Endothelial cell of umbilical vein (primary cell): Measurements from ENCODE around the gene FSTL4. TPM values are rescaled to one million over a fixed set of nuclear protein-coding genes. Genes with fewer than 3 reads are reported as not detected.

Experiments used
- BruUV-seq: library from RNA; stranded (reverse); fragments of 400-500 nt; replicated peaks from 2 replicates; lab custom pipeline; 2021; lab: Mats Ljungman, UMichigan
- CTCF ChIA-PET: fragments of 300-600, 350-600 bp; sonication (Branson Sonifier 250); formaldehyde crosslinking; loops from one replicate; lab custom pipeline; 2021; ENCODE audit warnings: antibody characterized with exemption, inconsistent platforms; lab: Charles Lee
- POLR2A ChIA-PET: fragments of 300-600, 350-600 bp; sonication (Branson Sonifier 250); formaldehyde crosslinking; loops from one replicate; lab custom pipeline; 2021; ENCODE audit warnings: antibody characterized with exemption, inconsistent platforms; lab: Charles Lee
- DNase-seq: peaks from one replicate; pipeline ENCODE4 v3.0.0-alpha.2; 2011; ENCODE audit warnings: low read depth, low spot score
- FAIRE-seq: peaks from 2 replicates; lab custom pipeline; 2011; peaks lifted over from hg19 to GRCh38; lab: Jason Lieb, UNC
- H2AFZ ChIP-seq: 2 replicates; pipeline ENCODE4 v1.6.0; 2012; ENCODE audit warnings: low read depth, low read length, control low read depth, inconsistent platforms
- H3K27ac ChIP-seq: 2 replicates; pipeline ENCODE4 v1.5.1; 2011; ENCODE audit warnings: low read depth, mild to moderate bottlenecking, control low read depth, low read length, moderate library complexity; ENCODE audit not compliant: insufficient read depth
- H3K27me3 ChIP-seq, 2 experiments: 2 replicates each; pipeline versions ENCODE4 v1.6.0 to v1.6.1; 2011; ENCODE audit warnings: low read length in 2 of 2, mixed read lengths in 1 of 2; ENCODE audit not compliant: control insufficient read depth in 2 of 2, insufficient read depth in 2 of 2
- H3K36me3 ChIP-seq, 2 experiments: 2 replicates in 1 of 2; 3 replicates in 1 of 2; pipeline ENCODE4 v1.5.1; 2011; ENCODE audit warnings: low read length in 2 of 2, mild to moderate bottlenecking in 1 of 2, moderate library complexity in 1 of 2; ENCODE audit not compliant: control insufficient read depth in 2 of 2, insufficient read depth in 2 of 2; ENCODE audit errors: extremely low read depth in 1 of 2
- H3K4me1 ChIP-seq: 3 replicates; pipeline ENCODE4 v1.5.1; 2011; ENCODE audit warnings: mild to moderate bottlenecking, low read length; ENCODE audit not compliant: control insufficient read depth, insufficient read depth; ENCODE audit errors: extremely low read depth
- H3K4me2 ChIP-seq: 2 replicates; pipeline ENCODE4 v1.6.1; 2011; ENCODE audit warnings: low read length, control low read depth, mixed read lengths; ENCODE audit not compliant: insufficient read depth
- H3K4me3 ChIP-seq, 3 experiments: fragments of 200-600 bp in 1 of 3; sonication (generic), shearing (Covaris generic) in 1 of 3; replicated peaks in 1 of 3; 2 replicates each; pipeline ENCODE4 v1.5.1; 2011 to 2016; ENCODE audit warnings: control low read depth in 3 of 3, low read length in 3 of 3, mild to moderate bottlenecking in 2 of 3, inconsistent platforms in 1 of 3, low read depth in 1 of 3, moderate library complexity in 1 of 3; ENCODE audit not compliant: insufficient read depth in 1 of 3
- H3K79me2 ChIP-seq: 2 replicates; pipeline ENCODE4 v1.6.0; 2012; ENCODE audit warnings: low read length, inconsistent platforms; ENCODE audit not compliant: control insufficient read depth, insufficient read depth
- H3K9ac ChIP-seq: replicated peaks from 2 replicates; pipeline ENCODE3; 2011; ENCODE audit warnings: low read length, control low read depth; ENCODE audit not compliant: insufficient read depth; ENCODE audit errors: extremely low read depth
- H3K9me1 ChIP-seq: replicated peaks from 3 replicates; pipeline ENCODE4 v1.6.0; 2011; ENCODE audit warnings: mild to moderate bottlenecking, low read length; ENCODE audit not compliant: control insufficient read depth, insufficient read depth; ENCODE audit errors: extremely low read depth
- H3K9me3 ChIP-seq: replicated peaks from 2 replicates; pipeline ENCODE4 v1.5.1; 2012; ENCODE audit warnings: low read length, inconsistent platforms; ENCODE audit not compliant: control insufficient read depth, insufficient read depth
- H4K20me1 ChIP-seq: replicated peaks from 2 replicates; pipeline ENCODE3; 2011; ENCODE audit warnings: mild to moderate bottlenecking, low read length; ENCODE audit not compliant: control insufficient read depth, insufficient read depth; ENCODE audit errors: extremely low read depth
- EZH2 ChIP-seq: IDR thresholded peaks from 2 replicates; pipeline ENCODE4 v1.6.1; 2012; ENCODE audit warnings: borderline replicate concordance, low read depth, mild to moderate bottlenecking, moderate library complexity, low read length, inconsistent platforms; ENCODE audit not compliant: severe bottlenecking
- FOS ChIP-seq: IDR thresholded peaks from 2 replicates; pipeline ENCODE4 v1.6.1; 2011; ENCODE audit warnings: mild to moderate bottlenecking, low read length, moderate library complexity, borderline replicate concordance; ENCODE audit not compliant: insufficient read depth
- GATA2 ChIP-seq: IDR thresholded peaks from 2 replicates; pipeline ENCODE4 v1.7.0; 2011; ENCODE audit warnings: low read depth, mild to moderate bottlenecking, moderate library complexity, mixed read lengths, low read length; ENCODE audit not compliant: insufficient read length, insufficient read depth
- JUN ChIP-seq: IDR thresholded peaks from 2 replicates; pipeline ENCODE4 v1.6.1; 2011; ENCODE audit warnings: borderline replicate concordance, low read depth; ENCODE audit not compliant: insufficient read length, insufficient read depth
- POLR2A ChIP-seq: IDR thresholded peaks from 2 replicates; pipeline ENCODE4 v1.6.1; 2012; ENCODE audit warnings: low read depth, mild to moderate bottlenecking, control low read depth, low read length
- POLR2AphosphoS5 ChIP-seq: IDR thresholded peaks from 2 replicates; pipeline ENCODE4 v1.6.1; 2012; ENCODE audit warnings: low read depth, mild to moderate bottlenecking, control low read depth, low read length, moderate library complexity; ENCODE audit not compliant: insufficient read depth
- dilution Hi-C: fragments of 300-500 bp; cut with MboI; formaldehyde crosslinking; loops from one replicate; pipeline ENCODE4 v1.15.0; 2019; ENCODE audit warnings: low sequenced_read_pairs; ENCODE audit not compliant: extremely low pct_ligation_motif_present
- intact Hi-C: fragments of 100-400 bp; cut with micrococcal nuclease; formaldehyde crosslinking; loops from one replicate; pipeline ENCODE4 v1.10.0; 2022
- polyA plus RNA-seq, 4 experiments: library from polyadenylated mRNA; depleted of rRNA in 3 of 4; stranded (reverse) in 3 of 4; unstranded in 1 of 4; fragments of >200 nt; gene quantifications; 2 replicates each; pipeline versions ENCODE4 v1.2.1 to v1.2.3, GENCODE V29; 2011 to 2012; ENCODE audit warnings: missing spikeins in 1 of 4
- total RNA-seq: library from RNA; stranded (reverse); gene quantifications from 2 replicates; pipeline ENCODE4 v1.2.3, GENCODE V29; 2021
- TF ChIP-seq, protein P1 (sequence below): IDR thresholded peaks from 2 replicates; pipeline ENCODE4 v1.6.1; 2011; ENCODE audit not compliant: insufficient read depth, insufficient read length
- TF ChIP-seq, protein P2 (sequence below), 2 donors: IDR thresholded peaks; 1 replicate in 1 of 2; 2 replicates in 1 of 2; pipeline ENCODE4 v1.5.1; 2011; ENCODE audit warnings: low read length in 2 of 2, mild to moderate bottlenecking in 2 of 2, moderate library complexity in 2 of 2, control low read depth in 1 of 2, inconsistent platforms in 1 of 2, low read depth in 1 of 2; ENCODE audit not compliant: insufficient read depth in 1 of 2; ENCODE audit errors: extremely low read depth in 1 of 2

The FSTL4 gene
- total and polyA plus RNA-seq, 2 donors (not counting 3 experiments of a cell fraction or from before 2014, with no cell fraction given) = 0.18 TPM; not detected in 1

DNA sequence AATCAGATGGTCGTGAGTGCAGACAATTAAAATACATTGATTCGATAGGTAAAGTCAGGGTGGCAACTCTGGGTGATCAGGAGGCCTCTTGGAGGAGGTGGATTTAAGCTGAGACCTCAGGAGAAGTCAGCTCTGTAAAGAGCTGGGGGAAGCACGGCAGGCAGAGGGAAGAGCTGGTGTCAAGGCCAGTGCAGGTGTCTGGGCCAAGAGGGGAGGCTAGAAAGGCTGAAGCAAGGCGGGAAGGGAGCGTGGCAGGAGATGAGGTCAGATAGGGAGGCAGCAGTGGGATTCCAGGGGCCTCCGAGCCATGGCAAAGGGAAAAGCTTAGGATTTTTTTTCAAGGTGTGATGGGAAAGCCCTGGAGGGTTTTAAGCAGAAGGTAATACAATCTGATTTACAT, 178.7 kb downstream of the FSTL4 start:
- Histone ChIP-seq H3K4me1 (no peaks in the 10 kb centered on the region), H3K27ac (no peak overlapping the region), H3K4me3 (no peak overlapping the region), H2AFZ (no peak overlapping the region), H3K36me3 (no peaks in the 10 kb centered on the region), H3K9me3 (no peaks in the 10 kb centered on the region), H4K20me1 (no peaks in the 10 kb centered on the region), H3K79me2 (no peaks in the 10 kb centered on the region), H3K9me1 (no peaks in the 10 kb centered on the region), H3K9ac (no peak overlapping the region), H3K4me2 (no peak overlapping the region), H3K27me3 (peaks cover 22% of the 10 kb centered on the region in 2 experiments)
- TF ChIP-seq, protein P1, sequence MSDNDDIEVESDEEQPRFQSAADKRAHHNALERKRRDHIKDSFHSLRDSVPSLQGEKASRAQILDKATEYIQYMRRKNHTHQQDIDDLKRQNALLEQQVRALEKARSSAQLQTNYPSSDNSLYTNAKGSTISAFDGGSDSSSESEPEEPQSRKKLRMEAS = no peak
- no peak for TF ChIP-seq POLR2A
- DNase-seq (no peak), FAIRE-seq (no peak)
- BruUV-seq = no TSS peak
- intact Hi-C loops = no loop called here
- CTCF ChIA-PET = interaction anchor here (0.8 to 2.1 kb wide), 3 partner anchors 11 to 205 kb away, joined by 3 to 10 read pairs (median 4); no protein-coding TSS in a partner anchor
- POLR2A ChIA-PET = interaction anchor here (0.5 to 0.7 kb wide), 2 partner anchors 19 to 48 kb away, joined by 3 to 6 read pairs; no protein-coding TSS in a partner anchor
- dilution Hi-C loops = no loop called here

DNA sequence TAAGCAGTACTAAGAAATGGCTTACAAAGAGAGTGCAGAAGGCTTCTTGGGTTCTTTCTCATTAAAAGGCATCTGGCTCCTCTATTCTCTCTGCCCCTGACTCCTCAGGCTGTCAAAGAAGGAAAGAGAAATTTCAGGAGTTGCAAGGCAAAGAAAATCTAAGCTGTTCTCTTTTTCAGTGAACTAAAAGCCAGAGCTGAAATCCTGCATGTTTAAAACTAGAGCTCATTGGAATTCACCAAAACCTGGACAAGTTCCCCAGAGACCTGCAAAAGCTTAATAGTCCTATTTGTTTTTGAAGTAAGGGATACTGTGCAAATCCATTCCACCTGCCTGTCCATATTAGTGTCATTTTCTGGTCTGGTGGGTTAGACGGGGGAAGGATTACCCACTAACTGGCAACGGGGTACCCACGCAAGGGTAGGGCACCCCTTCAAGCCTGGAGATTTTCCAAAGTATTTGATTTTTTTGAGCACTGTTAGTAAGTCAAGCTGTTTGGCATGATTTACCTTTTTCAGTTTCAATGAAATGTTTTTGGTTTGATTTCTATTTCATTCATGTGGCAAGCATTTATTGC, 179.3 kb downstream of the FSTL4 start:
- FAIRE-seq (no peak), DNase-seq (no peak)
- Histone ChIP-seq H4K20me1 (no peaks in the 10 kb centered on the region), H3K36me3 (no peaks in the 10 kb centered on the region), H2AFZ (no peak overlapping the region), H3K9me1 (no peaks in the 10 kb centered on the region), H3K4me2 (no peak overlapping the region), H3K9ac (no peak overlapping the region), H3K9me3 (no peaks in the 10 kb centered on the region), H3K27ac (no peak overlapping the region), H3K4me1 (no peaks in the 10 kb centered on the region), H3K79me2 (no peaks in the 10 kb centered on the region), H3K27me3 (peaks cover 17 to 22% of the 10 kb centered on the region in 2 experiments), H3K4me3 (no peak overlapping the region)
- CTCF ChIA-PET = interaction anchor here (0.8 to 2.1 kb wide), 3 partner anchors 10 to 205 kb away, joined by 3 to 10 read pairs (median 4); no protein-coding TSS in a partner anchor
- POLR2A ChIA-PET = interaction anchor here (0.5 to 0.7 kb wide), 2 partner anchors 19 to 49 kb away, joined by 3 to 6 read pairs; no protein-coding TSS in a partner anchor
- no TSS peak for BruUV-seq
- dilution Hi-C loops = no loop called here
- TF ChIP-seq EZH2 = no peak
- TF ChIP-seq JUN = no peak
- no peak for TF ChIP-seq FOS
- TF ChIP-seq POLR2AphosphoS5 = no peak
- TF ChIP-seq, protein P2, sequence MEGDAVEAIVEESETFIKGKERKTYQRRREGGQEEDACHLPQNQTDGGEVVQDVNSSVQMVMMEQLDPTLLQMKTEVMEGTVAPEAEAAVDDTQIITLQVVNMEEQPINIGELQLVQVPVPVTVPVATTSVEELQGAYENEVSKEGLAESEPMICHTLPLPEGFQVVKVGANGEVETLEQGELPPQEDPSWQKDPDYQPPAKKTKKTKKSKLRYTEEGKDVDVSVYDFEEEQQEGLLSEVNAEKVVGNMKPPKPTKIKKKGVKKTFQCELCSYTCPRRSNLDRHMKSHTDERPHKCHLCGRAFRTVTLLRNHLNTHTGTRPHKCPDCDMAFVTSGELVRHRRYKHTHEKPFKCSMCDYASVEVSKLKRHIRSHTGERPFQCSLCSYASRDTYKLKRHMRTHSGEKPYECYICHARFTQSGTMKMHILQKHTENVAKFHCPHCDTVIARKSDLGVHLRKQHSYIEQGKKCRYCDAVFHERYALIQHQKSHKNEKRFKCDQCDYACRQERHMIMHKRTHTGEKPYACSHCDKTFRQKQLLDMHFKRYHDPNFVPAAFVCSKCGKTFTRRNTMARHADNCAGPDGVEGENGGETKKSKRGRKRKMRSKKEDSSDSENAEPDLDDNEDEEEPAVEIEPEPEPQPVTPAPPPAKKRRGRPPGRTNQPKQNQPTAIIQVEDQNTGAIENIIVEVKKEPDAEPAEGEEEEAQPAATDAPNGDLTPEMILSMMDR (IDR thresholded peaks at IDR 0.05; ENCODE audit: extremely low read depth in 1 of 2, insufficient read depth in 1 of 2, low read depth in 1 of 2, low read length in 2 of 2) = no peak
- TF ChIP-seq GATA2 = no peak
- intact Hi-C loops = no loop called here
